Measurements from ENCODE around the gene BHMT. TPM values are rescaled to one million over a fixed set of nuclear protein-coding genes. Genes with fewer than 3 reads are reported as not detected.

The BHMT gene
- total RNA-seq, 1 donor, result 0.86 TPM

GRCh38 chr5:79076819-79077218 is 34.8 kb upstream of the BHMT start:
- DNase-seq (ENCODE audit: low read depth), result no peak
- H3K4me3 ChIP-seq (ENCODE audit: low read depth, low read length), result no peak overlapping the region
- TF ChIP-seq CTCF (IDR thresholded peaks at IDR 0.05; ENCODE audit: insufficient read depth, low read depth, low read length), result no peak

GRCh38 chr5:79077680-79078365 is 33.8 kb upstream of the BHMT start:
- DNase-seq (ENCODE audit: low read depth), result peak; percentile 23
- no peak overlapping the region for H3K4me3 ChIP-seq (ENCODE audit: low read depth, low read length)
- TF ChIP-seq CTCF (IDR thresholded peaks at IDR 0.05; ENCODE audit: insufficient read depth, low read depth, low read length), result no peak

DNA sequence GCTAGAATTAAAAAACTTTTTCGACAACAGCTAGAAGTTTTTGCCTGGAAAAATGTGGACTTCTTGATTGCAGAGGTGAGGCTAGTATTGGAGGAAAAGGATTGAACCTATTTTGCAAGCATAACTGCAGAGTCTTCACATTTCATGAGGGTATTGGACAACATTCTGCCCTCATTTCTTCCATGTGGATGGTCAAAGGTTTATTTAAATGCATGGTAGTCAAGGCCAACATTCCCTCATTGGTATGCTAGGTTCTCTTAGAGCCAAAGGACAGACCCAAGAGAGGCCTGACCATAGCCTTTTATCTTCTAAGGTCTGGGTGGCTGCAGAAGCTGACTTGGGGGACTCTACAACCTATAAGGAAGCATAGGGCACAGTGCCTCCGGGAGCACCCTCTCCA is 30.8 kb upstream of the BHMT start:
- DNase-seq (ENCODE audit: low read depth), result no peak
- no peak for TF ChIP-seq CTCF (IDR thresholded peaks at IDR 0.05; ENCODE audit: insufficient read depth, low read depth, low read length)
- H3K4me3 ChIP-seq (ENCODE audit: low read depth, low read length), result no peak overlapping the region

DNA sequence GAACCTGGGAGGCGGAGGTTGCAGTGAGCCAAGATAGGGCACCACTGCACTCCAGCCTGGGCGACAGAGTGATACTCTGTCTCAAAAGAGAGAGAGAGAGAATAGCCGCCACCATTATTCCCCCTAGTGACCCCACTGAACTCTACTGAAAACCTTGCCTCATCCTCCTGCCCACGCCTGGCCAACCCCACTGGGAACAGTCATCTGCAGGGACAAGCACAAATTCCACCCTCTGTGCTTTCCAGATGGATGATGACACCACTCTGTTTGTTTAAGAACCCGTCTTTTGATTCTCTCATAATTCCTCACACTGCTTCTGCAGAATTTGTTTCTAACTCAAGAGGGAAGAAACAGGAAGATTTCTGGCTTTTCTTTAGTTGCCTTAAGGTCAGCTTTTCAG is 29.8 kb upstream of the BHMT start:
- no peak overlapping the region for H3K4me3 ChIP-seq (ENCODE audit: low read depth, low read length)
- no peak for TF ChIP-seq CTCF (IDR thresholded peaks at IDR 0.05; ENCODE audit: insufficient read depth, low read depth, low read length)
- DNase-seq (ENCODE audit: low read depth), result no peak

GRCh38 chr5:79086116-79086515 is 25.5 kb upstream of the BHMT start:
- no peak overlapping the region for H3K4me3 ChIP-seq (ENCODE audit: low read depth, low read length)
- DNase-seq (ENCODE audit: low read depth), result no peak
- TF ChIP-seq CTCF (IDR thresholded peaks at IDR 0.05; ENCODE audit: insufficient read depth, low read depth, low read length), result no peak

- TF ChIP-seq CTCF (IDR thresholded peaks at IDR 0.05; ENCODE audit: insufficient read depth, low read depth, low read length), result no peak
- DNase-seq (ENCODE audit: low read depth), result no peak
- H3K4me3 ChIP-seq (ENCODE audit: low read depth, low read length), result no peak overlapping the region
Measured at GRCh38 chr5:79088507-79088906, 23.1 kb upstream of the BHMT start.

GRCh38 chr5:79091064-79091463 is 20.5 kb upstream of the BHMT start:
- no peak for TF ChIP-seq CTCF (IDR thresholded peaks at IDR 0.05; ENCODE audit: insufficient read depth, low read depth, low read length)
- H3K4me3 ChIP-seq (ENCODE audit: low read depth, low read length), result no peak overlapping the region
- peak; percentile 28 for DNase-seq (ENCODE audit: low read depth)
